K562 (cell line): Measurements from ENCODE around the gene B3GAT3.

Experiments
- MYNN ChIP-seq, 2 experiments: sonication (generic); formaldehyde crosslinking in 1 of 2; IDR thresholded peaks; 2 replicates each; pipeline versions ENCODE4 v1.5.0 to v1.6.1; 2016 to 2020; ENCODE audit warnings: antibody characterized with exemption in 1 of 2, missing genetic modification reagents in 1 of 2
- RCOR1 ChIP-seq, 2 experiments: IDR thresholded peaks; 2 replicates each; pipeline ENCODE4 v1.6.1; 2012; ENCODE audit warnings: low read depth in 2 of 2, low read length in 2 of 2, borderline replicate concordance in 1 of 2, improper control_type of control experiment in 1 of 2
- ZBTB1 ChIP-seq: sonication (generic); formaldehyde crosslinking; IDR thresholded peaks from 2 replicates; pipeline ENCODE4 v1.8.1; 2023; ENCODE audit warnings: missing genetic modification reagents, low read depth, mild to moderate bottlenecking, borderline replicate concordance

GRCh38 chr11:62602141-62603071, 19.4 kb downstream of the B3GAT3 start:
- TF ChIP-seq RCOR1 (IDR thresholded peaks at IDR 0.05; ENCODE audit: borderline replicate concordance in 1 of 2, low read depth in 2 of 2, low read length in 2 of 2), result no peak
- TF ChIP-seq ZBTB1, result no peak; the same call in 1 of the 2 replicates
- no peak for TF ChIP-seq MYNN (IDR thresholded peaks at IDR 0.05)
- no peak for TF ChIP-seq MYNN (CRISPR knock-in tag; IDR thresholded peaks at IDR 0.05)
